ENCODE data around the gene ZNF827. TPM values are rescaled to one million over a fixed set of nuclear protein-coding genes. Genes with fewer than 3 reads are reported as not detected.

ZNF827 gene
- total and polyA plus RNA-seq, 2 of the 8 experiments (the other 6 are each of a cell fraction or from before 2014, with no cell fraction given), result 25.3 to 26.2 TPM

- Histone ChIP-seq H3K56ac (replicated peaks; ENCODE audit: insufficient read length, low read depth, low read length) (no peak overlapping the region), H3K79me1 (ENCODE audit: low read depth, low read length) (0 out of 2 replicates have a peak, but pooled peaks cover 2% of the 10 kb centered on the region), H2AFZ (ENCODE audit: low read length) (no peak overlapping the region), H3K27me3 (replicated peaks in 1 of 4; ENCODE audit: control insufficient read depth in 3 of 4, extremely low read depth in 1 of 4, insufficient read depth in 3 of 4, low read length in 3 of 4) (no peaks in the 10 kb centered on the region), H4K5ac (ENCODE audit: insufficient read length, low read depth, low read length) (no peak overlapping the region), H2BK15ac (ENCODE audit: low read length) (no peak overlapping the region), H3K9ac (replicated peaks in 1 of 4; ENCODE audit: extremely low read depth in 1 of 4, low read depth in 3 of 4, low read length in 3 of 4) (no peak overlapping the region), H3K9me3 (ENCODE audit: insufficient read depth in 2 of 2, low read depth in 1 of 2, low read length in 1 of 2) (no peaks in the 10 kb centered on the region), H3K23ac (ENCODE audit: insufficient read length) (no peak overlapping the region), H3K36me3 (ENCODE audit: control insufficient read depth in 2 of 4, insufficient read depth in 4 of 4, low read length in 3 of 4) (peaks cover 9 to 46% (median 26%) of the 10 kb centered on the region in 4 experiments; a peak in 7 of 8 replicates), H3K4me3 (ENCODE audit: extremely low read depth in 1 of 4, insufficient read depth in 2 of 4, low read depth in 3 of 4, low read length in 4 of 4) (no peak overlapping the region), H2BK20ac (ENCODE audit: low read length) (no peak overlapping the region), H2BK12ac (ENCODE audit: low read depth, low read length) (no peak overlapping the region; the same call in 1 of the 2 replicates), H3K4me2 (ENCODE audit: insufficient read depth in 1 of 2, low read depth in 2 of 2, low read length in 2 of 2) (no peak overlapping the region), H2AK5ac (ENCODE audit: low read depth, low read length) (no peak overlapping the region), H3K18ac (ENCODE audit: extremely low read depth, low read length) (no peak overlapping the region), H3K4ac (replicated peaks; ENCODE audit: insufficient read length, low read depth, low read length) (no peak overlapping the region), H4K8ac (ENCODE audit: extremely low read depth, insufficient read depth, low read length) (no peak overlapping the region), H3K14ac (ENCODE audit: insufficient read length) (no peak overlapping the region), H3K23me2 (ENCODE audit: low read depth, low read length) (no peaks in the 10 kb centered on the region), H3K79me2 (ENCODE audit: control insufficient read depth in 1 of 2, insufficient read depth in 2 of 2, low read length in 2 of 2) (no peaks in the 10 kb centered on the region), H3K4me1 (replicated peaks in 1 of 4; ENCODE audit: control insufficient read depth in 3 of 4, insufficient read depth in 4 of 4, low read length in 3 of 4) (peaks cover 0 to 6% (median 3%) of the 10 kb centered on the region in 4 experiments; a peak in 4 of 7 replicates), H4K91ac (replicated peaks; ENCODE audit: insufficient read length, low read length) (no peak overlapping the region), H4K20me1 (replicated peaks in 1 of 2; ENCODE audit: control insufficient read depth in 1 of 2, insufficient read depth in 2 of 2, low read length in 2 of 2) (no peaks in the 10 kb centered on the region), H2BK120ac (replicated peaks; ENCODE audit: low read depth, low read length) (no peak overlapping the region), H3K27ac (ENCODE audit: low read depth, low read length) (no peak overlapping the region), H2BK5ac (ENCODE audit: low read depth, low read length) (no peak overlapping the region)
- POLR2A ChIA-PET (ENCODE audit: partially characterized antibody), result no interaction called here
- DNase-seq (ENCODE audit: low read depth in 1 of 2, low spot score in 2 of 2), result no peak
- CTCF ChIA-PET (ENCODE audit: partially characterized antibody), result interaction anchor here (1.3 kb wide), 1 partner anchor 92 kb away, joined by 3 read pairs; no protein-coding TSS in a partner anchor
- TF ChIP-seq POLR2AphosphoS5 (IDR thresholded peaks at IDR 0.05; ENCODE audit: low read depth, low read length), result no peak
- 92% methylated on average over 6 of the region's 6 CpGs; no CpG with 5 or more reads in 1 of the 2 experiments for WGBS, 2 experiments (ENCODE audit: extremely low coverage in 1 of 2, insufficient coverage in 1 of 2, insufficient read length in 1 of 2, insufficient replicate concordance in 2 of 2, low coverage in 1 of 2, low lambda C conversion rate in 2 of 2, missing lambda C conversion rate in 1 of 2)
- no peak for FAIRE-seq
Observed at GRCh38 chr4:145774473-145774872, 164.2 kb downstream of the ZNF827 start.

Data from H1 (cell line).